ENCODE results near the gene CATSPER3.
A peak's percentile ranks its signal among the peaks of the same experiment; 100 is the strongest.

Gene CATSPER3

GRCh38 chr5:134967607-134968006 is at the start of gene CATSPER3:
CATSPER3 (plus strand) TSS chr5:134967907; CDS start chr5:134967992, 85 bp downstream.
- DNase-seq = no peak

DNA sequence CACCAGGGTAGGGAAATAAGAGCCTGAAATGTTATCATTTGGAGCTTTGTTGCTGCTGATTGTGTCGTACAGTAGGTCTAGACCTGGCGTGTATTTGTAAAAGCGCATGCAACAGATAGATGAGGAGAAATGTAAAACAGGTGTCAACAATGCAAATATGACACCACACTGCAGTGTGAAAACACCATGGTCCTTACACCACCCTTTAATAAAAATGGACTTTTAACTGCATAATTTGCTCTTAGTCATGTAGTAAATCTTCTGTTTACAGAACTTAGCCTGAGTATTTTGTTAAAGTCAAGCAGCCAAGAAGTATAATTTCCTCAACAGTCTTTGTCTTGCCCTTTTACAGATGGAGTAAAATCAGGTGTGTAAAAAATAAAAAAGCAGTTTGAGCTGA is 48.8 kb upstream of the CATSPER3 start:
- DNase-seq = no peak

DNA sequence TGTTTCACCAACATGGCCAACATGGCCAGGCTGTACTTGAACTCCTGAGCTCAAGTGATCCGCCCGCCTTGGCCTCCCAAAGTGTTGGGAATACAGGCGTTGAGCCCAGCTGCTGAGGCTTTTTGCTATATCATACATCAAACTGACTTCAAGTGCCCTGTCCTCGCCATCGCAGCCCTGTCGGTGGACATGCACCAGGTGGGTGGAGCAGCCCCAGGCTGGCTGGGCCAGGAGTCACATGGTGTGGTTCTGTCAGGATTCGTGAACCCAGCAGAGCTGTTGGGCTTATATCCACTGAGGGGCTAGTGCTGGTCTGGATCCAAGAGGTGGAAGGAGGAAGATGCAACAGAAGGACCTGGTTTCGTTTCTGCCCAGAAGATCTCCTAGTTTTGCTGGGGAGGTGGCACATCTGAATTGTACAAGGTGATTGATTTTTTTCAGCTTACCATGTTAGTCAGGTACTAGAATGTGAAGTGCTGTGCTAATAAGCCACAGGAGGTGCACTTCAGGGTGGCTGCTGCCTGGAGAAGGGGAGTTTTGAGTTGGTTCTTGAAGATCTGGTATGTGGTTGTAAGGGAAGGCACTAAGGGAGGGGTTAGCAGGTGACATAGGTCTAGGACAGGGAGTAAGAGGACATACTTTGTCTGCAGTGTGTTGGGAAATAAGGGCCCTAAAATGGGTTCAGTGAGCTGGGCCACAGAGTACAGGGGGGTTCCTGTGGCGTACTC is 46.7 kb upstream of the CATSPER3 start:
- DNase-seq = no peak

DNA sequence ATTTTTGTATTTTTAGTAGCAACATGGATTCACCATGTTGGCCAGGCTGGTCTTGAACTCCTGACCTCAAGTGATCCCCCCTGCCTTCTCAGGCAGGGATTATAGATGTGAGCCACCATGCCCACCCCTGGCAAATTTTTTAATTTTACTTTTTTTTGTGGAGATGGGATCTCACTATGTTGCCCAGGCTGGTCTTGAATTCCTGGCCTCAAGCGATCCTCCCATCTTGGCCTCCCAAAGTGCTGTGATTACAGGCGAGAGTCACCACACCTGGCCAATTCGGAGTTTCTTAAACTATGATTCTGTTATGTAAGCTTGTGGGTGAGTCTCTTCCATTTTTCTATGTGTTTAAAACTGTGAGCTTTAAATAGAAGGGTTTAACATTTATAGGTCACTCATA is 35.2 kb upstream of the CATSPER3 start:
- no peak for DNase-seq

DNA sequence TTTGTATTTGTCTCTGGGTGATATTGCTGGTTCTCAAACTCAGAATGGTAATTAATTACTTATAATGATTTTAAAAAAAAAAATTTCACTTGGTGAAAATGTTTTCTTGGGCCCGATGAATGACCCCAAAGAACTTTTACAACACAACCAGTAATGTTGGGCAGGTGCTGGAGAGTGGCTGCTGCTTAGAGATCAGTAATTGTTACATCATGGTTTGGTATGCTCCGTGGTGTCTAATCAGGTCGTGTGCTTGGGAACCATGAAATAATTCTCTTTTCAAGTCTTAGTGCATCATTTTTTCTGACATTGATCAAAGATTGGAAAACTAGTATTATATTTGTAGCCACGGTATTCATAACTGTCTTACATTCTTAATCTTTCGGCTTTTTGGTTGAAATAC is 33.5 kb upstream of the CATSPER3 start:
- no peak for DNase-seq

DNA sequence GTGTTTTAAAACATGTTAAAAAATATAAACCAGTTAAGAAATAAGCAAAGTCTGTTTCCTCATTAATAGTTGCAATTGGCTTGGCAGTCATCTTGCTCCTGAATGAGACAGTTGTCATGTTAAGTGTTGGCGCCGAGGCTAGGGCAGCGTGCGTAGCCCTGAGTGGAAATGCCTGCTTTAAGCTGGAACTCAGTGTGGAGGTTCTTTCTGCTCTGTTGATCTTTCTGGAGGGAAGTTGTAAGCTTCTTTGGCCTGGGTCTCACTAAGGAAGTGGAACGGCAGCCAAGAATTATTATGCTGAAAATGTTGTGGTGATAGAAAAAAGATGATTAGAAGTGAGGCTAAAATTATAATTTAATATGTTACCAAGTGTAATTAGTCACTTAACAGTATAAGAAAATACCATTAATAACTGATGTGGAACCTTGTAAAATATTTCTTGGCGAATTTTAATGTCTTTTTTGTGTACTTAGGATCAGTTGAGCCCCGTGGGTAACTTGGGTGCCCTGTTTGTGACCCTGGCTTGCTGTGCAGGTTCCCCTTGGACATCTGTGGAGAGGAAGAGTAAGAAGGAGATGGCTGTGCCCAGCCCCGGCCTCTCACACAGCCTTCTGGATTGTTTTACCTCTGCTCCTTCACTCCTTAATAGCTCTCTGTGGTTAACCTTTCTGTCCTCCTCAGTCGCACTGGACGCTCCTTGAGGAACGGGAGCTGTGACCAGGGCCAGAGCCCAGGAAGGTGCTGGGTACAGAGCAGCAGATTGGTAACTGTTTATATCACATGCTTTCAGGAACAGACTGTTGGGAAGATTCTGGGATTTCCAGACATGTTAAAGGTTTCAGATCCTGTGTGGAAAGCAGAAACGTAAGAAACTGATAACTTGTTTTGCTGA is 31.8 kb upstream of the CATSPER3 start:
- no peak for DNase-seq

- DNase-seq = no peak
Observed at GRCh38 chr5:134937526-134937925, 30.2 kb upstream of the CATSPER3 start.

- no peak for DNase-seq
Observed at GRCh38 chr5:134938030-134938429, 29.7 kb upstream of the CATSPER3 start.

DNA sequence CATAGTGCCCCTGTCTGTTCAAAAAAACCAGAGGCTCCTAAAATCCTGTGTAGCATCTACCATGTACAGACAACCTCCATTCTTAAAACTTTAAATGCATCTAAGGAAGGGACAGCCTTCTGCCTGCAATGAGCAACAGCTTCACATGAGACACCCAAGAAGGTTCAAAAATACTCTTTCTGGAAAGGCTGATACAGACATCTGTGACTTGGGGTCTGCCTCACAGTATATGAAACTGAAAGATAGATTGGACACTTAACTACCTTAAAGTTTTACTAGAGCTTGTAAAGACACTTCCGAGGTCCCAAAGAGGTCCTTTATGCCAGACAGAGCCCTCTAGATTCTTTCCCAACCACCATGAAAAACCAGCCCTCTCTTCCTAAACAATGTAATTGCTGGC is 28.2 kb upstream of the CATSPER3 start:
- no peak for DNase-seq

DNA sequence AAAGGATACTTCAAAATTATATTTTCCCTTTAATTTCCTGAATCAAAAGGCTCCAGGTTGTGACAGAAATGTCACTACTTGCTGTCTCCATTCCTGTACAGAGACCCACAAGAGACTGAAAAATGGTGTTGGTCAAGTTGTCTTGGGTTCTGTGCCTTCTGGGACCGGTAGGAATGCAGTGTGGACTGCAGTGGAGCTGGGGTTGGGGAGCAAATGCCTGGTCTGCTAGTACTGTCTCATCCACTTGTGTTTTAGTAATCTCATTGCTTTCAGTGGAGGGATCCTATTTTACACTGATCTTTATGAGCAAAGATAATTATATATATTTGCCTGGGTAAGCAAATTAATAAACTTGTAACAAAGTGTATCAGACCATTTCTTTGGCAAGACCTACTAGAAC is 24.2 kb upstream of the CATSPER3 start:
- no peak for DNase-seq

DNA sequence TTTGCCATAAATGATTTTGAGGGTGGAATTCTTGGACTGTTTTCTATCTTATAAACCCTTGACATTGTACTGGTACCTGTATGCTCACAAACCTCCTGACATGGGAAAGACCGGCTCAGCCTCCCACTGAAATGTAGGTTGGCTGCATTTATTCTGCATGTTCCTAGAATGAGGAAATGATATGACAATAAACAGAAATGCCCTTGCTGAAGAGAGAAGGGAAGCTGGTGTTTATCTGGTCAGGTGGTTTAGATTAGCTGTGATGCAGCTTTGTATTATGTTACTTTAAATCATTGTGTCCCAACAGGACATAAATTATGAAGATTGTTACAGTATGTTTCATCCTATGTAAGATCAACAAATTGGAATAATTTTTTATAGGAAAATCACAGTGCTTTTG is 23.1 kb upstream of the CATSPER3 start:
- no peak for DNase-seq

- DNase-seq = no peak
Observed at GRCh38 chr5:134945041-134945440, 22.7 kb upstream of the CATSPER3 start.

DNA sequence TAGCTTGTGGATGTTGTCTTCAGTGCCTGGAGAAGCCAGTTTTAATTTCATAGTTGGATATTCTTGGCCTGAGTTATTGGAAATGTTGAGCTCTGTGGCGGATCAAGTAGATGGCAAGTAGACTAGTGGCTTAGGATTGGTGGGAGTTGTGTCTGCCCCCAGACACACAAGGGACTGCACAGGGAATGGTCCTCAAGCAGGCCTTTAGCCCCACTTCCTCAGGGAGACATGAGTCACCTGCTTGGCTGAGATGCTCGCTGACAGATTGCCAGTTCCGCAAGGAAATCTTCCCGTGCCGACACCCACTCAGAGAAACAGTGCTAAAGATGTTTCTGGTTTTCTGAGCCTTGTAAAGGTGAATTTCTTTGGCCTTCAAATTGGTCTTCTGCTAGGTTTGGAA is 18.8 kb upstream of the CATSPER3 start:
- DNase-seq = no peak

GRCh38 chr5:134949316-134949715 is 18.4 kb upstream of the CATSPER3 start:
- DNase-seq = no peak

GRCh38 chr5:134957920-134958608 is 9.6 kb upstream of the CATSPER3 start:
- DNase-seq = no peak

DNA sequence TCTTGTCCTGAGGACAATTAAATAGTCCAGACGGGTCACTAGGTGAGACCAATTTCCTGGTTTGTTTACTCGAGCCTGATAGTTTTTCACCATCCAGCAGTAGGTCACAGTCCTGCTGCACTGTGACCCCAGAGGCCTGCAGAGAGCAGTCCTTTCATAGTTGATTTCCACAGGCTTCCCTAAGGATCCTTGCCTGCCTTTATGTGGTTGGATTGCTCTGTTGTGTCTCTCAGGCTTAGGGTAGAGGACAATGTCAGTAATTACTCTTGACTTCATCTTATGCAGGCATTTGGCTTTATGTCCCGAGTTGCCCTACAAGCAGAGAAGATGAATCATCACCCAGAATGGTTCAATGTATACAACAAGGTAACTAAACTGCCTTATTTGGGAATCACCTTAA is 9.0 kb upstream of the CATSPER3 start:
- no peak for DNase-seq

DNA sequence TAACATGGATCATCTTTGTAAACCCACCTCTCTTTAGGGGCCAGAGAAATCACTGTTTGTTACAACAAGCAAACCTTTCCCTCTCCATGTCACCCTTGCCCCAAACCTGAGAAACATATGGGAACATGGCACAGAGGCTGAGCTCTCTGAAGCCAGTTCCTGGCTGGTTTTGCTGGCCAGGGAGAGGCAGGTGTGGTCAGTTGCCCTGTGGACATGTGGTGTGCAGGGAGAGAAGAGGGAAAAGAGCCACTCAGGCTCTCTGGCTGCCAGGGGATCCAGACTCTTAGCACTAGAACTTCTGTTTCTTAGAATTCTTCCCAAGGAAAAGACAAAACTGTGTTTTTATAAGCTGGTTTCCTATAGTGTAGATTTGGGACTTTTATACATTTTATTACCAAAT is 4.6 kb upstream of the CATSPER3 start:
- DNase-seq = no peak

DNA sequence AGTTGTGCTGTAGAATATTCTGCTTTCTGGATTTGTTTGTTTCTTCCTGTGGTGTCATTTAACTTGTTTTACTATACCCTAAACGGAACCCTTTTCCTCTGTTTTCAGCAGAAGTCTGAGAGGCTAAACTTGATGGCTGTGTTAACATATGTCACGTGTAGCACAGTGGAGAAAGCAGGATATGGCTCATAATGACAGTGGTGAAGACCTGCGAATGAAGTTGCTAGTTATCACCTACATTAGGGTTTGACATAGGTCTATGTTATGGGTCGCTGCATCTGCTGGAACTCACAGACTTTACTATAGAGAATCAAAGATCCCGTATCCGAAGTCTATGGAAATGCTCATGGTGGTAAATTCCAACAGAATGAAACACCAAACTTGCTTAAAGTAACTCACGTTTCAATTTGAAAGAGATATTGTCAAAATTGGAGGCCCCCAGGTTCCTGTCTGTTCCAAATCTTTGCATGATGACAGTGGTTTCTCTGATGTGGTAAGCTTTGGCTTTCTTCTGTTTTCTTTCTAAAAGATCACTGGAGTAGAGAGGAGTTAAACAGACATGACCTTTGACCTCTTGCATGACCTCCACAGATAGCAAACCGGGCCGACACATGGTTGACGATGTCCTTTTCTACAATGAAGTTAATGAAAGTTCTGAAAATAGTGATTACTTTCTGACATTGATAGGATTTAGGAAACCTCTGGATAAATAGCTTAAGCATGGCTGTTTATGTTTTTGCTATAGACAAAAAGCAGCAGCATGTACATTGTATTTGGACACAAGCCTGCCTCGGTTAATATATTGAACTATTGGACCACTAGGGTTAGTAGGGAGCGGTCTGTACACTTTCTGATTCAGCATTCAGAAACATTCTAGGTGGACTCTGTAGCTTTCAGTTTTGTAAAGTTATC is 3.1 kb upstream of the CATSPER3 start:
- peak; percentile 29 for DNase-seq

DNA sequence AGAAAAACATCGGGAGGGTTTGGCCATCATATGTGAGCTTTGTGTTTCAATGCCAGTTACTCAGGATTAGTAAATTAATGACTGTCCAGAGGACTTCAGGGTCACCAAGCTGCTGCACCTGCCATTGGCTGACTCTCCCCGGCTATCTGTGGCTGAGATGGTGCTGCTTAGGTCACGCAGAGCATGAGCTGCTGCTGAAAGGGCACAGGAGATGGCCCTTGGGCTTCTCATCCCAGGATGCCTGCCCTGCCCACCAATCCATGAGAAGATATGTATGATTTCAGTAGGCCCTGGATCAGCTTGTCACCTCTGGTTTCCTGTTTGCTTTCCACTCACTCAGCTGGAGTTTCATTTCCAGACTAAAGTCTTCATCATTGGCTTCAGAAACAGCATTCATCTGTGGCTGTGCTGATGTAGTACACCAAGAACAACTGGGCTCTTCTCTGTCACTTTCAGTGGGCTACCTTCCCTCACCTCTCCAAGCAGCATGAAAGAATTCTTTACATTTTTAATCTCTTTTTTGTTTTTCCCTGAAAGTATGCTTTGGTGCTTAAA is 2.4 kb upstream of the CATSPER3 start:
- no peak for DNase-seq

GRCh38 chr5:134968055-134968454 is 348 bp downstream of the CATSPER3 start:
- DNase-seq = no peak

DNA sequence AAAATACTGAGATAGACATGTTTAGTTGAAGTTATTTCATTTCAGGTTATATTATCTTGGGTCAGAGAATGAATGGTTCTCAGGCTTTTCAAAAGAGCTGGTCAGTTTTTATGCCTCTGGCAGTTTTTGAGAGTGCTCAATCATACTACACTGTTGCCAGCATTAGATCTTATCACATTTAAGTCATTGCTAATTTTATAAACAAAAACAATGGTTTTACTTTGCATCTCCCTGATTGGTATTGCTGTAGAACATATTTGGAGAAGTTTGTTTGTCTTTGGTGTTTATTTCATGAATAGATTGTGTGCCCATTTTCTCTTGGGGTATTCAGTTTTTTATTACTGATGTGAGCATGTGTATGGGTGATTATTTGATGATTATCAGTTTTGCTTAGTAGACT is 1.5 kb downstream of the CATSPER3 start:
- DNase-seq = no peak

DNA sequence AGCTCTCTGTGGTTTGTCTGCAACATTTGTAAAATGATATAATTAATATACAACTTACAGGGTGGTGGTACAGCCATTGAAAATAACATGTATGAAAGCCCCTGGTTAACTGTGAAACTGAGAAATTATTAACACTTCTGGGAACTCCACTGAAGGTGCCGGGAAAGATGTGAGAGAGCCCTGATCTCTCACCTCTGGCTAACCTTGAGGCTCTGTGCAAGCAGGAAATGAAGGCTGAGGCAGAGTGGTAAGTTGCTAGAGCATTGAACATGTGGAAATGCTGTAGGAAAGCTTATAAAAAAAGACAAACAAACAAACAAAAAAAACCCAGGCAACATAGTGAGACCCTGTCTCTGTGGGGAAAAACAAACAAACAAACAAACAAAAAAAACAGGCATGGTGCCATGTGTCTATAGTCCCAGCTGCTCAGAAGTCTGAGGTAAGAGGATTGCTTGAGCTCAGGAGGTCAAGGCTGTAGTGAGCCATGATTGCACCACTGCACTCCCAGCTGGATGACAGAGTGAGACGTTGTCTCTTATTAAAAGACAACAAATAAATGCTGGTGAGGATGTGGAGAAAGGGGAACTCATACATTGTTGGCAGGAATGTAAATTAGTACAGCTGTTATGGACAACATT is 7.5 kb downstream of the CATSPER3 start:
- DNase-seq = no peak
